ENCODE data around the gene MAPK6. TPM values are rescaled to one million over a fixed set of nuclear protein-coding genes. Genes with fewer than 3 reads are reported as not detected.
A peak's percentile ranks its signal among the peaks of the same experiment; 100 is the strongest.

The MAPK6 gene
- total and polyA plus RNA-seq, 10 of the 15 experiments (the other 5 are each of a cell fraction or from before 2014, with no cell fraction given), result 20.6 to 100 (median 52.6) TPM

DNA sequence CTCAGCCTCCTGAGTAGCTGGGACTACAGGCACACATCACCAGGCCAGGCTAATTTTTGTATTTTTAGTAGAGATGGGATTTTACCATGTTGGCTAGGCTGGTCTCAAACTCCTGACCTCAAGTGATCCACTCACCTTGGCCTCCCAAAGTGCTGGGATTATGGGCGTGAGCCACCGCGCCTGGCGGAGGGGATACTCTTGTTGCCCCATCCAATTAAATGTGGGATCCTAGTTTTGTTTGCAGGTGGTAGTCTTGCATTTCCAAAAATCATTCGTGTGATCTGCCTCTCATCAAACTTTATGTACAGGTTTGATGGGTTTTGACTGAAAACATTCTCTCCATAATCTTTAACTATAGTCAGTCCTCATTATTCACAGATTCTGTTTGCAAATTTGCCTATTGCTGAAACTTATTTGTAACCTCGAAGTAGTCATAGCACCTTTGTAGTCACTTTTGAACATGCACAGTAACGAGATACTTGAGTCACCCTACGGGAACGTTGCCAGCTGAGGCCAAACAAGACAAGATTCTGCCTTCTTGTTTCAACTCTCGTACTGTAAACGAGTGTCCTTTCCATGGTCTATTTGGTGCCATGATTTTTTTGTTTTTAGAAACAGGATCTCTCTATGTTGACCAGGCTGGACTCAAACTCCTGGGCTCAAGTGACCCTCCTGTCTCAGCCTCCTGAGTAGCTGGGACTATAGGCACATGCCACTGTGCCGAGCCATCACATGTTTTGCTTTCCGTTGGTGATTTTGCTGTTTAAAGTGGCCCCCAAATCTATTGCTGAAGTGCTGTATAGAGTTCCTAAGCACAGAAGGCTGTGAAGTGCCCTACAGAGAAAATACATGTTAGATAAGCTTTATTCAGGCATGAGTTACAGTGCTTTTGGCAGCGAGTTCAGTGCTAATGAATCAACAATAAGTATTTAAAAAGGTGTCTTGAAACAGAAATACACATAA is 8.1 kb upstream of the MAPK6 start (continued):
- TF ChIP-seq, protein P1, sequence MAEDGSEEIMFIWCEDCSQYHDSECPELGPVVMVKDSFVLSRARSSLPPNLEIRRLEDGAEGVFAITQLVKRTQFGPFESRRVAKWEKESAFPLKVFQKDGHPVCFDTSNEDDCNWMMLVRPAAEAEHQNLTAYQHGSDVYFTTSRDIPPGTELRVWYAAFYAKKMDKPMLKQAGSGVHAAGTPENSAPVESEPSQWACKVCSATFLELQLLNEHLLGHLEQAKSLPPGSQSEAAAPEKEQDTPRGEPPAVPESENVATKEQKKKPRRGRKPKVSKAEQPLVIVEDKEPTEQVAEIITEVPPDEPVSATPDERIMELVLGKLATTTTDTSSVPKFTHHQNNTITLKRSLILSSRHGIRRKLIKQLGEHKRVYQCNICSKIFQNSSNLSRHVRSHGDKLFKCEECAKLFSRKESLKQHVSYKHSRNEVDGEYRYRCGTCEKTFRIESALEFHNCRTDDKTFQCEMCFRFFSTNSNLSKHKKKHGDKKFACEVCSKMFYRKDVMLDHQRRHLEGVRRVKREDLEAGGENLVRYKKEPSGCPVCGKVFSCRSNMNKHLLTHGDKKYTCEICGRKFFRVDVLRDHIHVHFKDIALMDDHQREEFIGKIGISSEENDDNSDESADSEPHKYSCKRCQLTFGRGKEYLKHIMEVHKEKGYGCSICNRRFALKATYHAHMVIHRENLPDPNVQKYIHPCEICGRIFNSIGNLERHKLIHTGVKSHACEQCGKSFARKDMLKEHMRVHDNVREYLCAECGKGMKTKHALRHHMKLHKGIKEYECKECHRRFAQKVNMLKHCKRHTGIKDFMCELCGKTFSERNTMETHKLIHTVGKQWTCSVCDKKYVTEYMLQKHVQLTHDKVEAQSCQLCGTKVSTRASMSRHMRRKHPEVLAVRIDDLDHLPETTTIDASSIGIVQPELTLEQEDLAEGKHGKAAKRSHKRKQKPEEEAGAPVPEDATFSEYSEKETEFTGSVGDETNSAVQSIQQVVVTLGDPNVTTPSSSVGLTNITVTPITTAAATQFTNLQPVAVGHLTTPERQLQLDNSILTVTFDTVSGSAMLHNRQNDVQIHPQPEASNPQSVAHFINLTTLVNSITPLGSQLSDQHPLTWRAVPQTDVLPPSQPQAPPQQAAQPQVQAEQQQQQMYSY (CRISPR knock-in tag; IDR thresholded peaks at IDR 0.05), result no peak
- TF ChIP-seq, protein P2, sequence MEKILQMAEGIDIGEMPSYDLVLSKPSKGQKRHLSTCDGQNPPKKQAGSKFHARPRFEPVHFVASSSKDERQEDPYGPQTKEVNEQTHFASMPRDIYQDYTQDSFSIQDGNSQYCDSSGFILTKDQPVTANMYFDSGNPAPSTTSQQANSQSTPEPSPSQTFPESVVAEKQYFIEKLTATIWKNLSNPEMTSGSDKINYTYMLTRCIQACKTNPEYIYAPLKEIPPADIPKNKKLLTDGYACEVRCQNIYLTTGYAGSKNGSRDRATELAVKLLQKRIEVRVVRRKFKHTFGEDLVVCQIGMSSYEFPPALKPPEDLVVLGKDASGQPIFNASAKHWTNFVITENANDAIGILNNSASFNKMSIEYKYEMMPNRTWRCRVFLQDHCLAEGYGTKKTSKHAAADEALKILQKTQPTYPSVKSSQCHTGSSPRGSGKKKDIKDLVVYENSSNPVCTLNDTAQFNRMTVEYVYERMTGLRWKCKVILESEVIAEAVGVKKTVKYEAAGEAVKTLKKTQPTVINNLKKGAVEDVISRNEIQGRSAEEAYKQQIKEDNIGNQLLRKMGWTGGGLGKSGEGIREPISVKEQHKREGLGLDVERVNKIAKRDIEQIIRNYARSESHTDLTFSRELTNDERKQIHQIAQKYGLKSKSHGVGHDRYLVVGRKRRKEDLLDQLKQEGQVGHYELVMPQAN (conservative IDR thresholded peaks at IDR 0.05), result no peak
- TF ChIP-seq NR2C1 (IDR thresholded peaks at IDR 0.05), result no peak
- no peak for TF ChIP-seq MTA3 (IDR thresholded peaks at IDR 0.05; ENCODE audit: borderline replicate concordance, low read length)
- TF ChIP-seq ETV6 (conservative IDR thresholded peaks at IDR 0.05 in 1 of 2, IDR thresholded peaks at IDR 0.05 in 1 of 2; ENCODE audit: borderline replicate concordance in 1 of 2, low read depth in 1 of 2), result no peak
- TF ChIP-seq, protein P3, sequence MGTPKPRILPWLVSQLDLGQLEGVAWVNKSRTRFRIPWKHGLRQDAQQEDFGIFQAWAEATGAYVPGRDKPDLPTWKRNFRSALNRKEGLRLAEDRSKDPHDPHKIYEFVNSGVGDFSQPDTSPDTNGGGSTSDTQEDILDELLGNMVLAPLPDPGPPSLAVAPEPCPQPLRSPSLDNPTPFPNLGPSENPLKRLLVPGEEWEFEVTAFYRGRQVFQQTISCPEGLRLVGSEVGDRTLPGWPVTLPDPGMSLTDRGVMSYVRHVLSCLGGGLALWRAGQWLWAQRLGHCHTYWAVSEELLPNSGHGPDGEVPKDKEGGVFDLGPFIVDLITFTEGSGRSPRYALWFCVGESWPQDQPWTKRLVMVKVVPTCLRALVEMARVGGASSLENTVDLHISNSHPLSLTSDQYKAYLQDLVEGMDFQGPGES (IDR thresholded peaks at IDR 0.05), result no peak
- no peak for TF ChIP-seq MEF2B (IDR thresholded peaks at IDR 0.05; ENCODE audit: partially characterized antibody, poor library complexity, severe bottlenecking)
- no peak for TF ChIP-seq RB1 (IDR thresholded peaks at IDR 0.05; ENCODE audit: borderline replicate concordance)
- TF ChIP-seq NFYA (IDR thresholded peaks at IDR 0.05; ENCODE audit: borderline replicate concordance, low read depth, low read length), result no peak
- no peak for TF ChIP-seq HDAC6 (IDR thresholded peaks at IDR 0.05; ENCODE audit: unreplicated experiment)
- no peak for TF ChIP-seq CHD2 (IDR thresholded peaks at IDR 0.05; ENCODE audit: borderline replicate concordance, low read depth, low read length)
- no peak for TF ChIP-seq BHLHE40 (IDR thresholded peaks at IDR 0.05; ENCODE audit: borderline replicate concordance in 1 of 2, low read depth in 2 of 2, low read length in 1 of 2)
- no peak for TF ChIP-seq RAD51 (IDR thresholded peaks at IDR 0.05)
- peak; percentile 28; the same call in 1 of the 2 replicates for TF ChIP-seq NFIC (IDR thresholded peaks at IDR 0.05; ENCODE audit: low read depth, low read length)

Measured in GM12878 (cell line).